NT2/D1 (cell line): ENCODE data around the gene CNP.

Source experiments
- DNase-seq: peaks from one replicate; pipeline ENCODE4 v3.0.0-alpha.2; 2011; ENCODE audit warnings: low read depth, low spot score
- H3K27me3 ChIP-seq: 2 replicates; pipeline ENCODE4 v1.6.0; 2011; ENCODE audit warnings: mild to moderate bottlenecking; ENCODE audit not compliant: insufficient read length, insufficient read depth
- H3K36me3 ChIP-seq: 2 replicates; pipeline ENCODE4 v1.6.1; 2011; ENCODE audit warnings: mild to moderate bottlenecking, low read length, mixed read lengths; ENCODE audit not compliant: insufficient read depth, insufficient read length
- H3K4me1 ChIP-seq: 2 replicates; pipeline ENCODE4 v1.5.1; 2011; ENCODE audit not compliant: insufficient read depth, insufficient read length
- H3K4me3 ChIP-seq: 2 replicates; pipeline ENCODE4 v1.5.1; 2011; ENCODE audit warnings: low read depth; ENCODE audit not compliant: insufficient read length
- H3K9ac ChIP-seq: 2 replicates; pipeline ENCODE4 v1.6.0; 2011; ENCODE audit warnings: low read depth; ENCODE audit not compliant: insufficient read length
- H3K9me3 ChIP-seq: 2 replicates; pipeline ENCODE4 v1.5.1; 2011; ENCODE audit warnings: mild to moderate bottlenecking, low read length; ENCODE audit not compliant: insufficient read depth
- SUZ12 ChIP-seq: IDR thresholded peaks from 2 replicates; pipeline ENCODE4 v1.6.1; 2011; ENCODE audit not compliant: insufficient read length, insufficient read depth; ENCODE audit errors: extremely low read depth
- YY1 ChIP-seq: IDR thresholded peaks from 2 replicates; pipeline ENCODE4 v1.6.1; 2011; ENCODE audit not compliant: insufficient read length, insufficient read depth
- ZNF274 ChIP-seq: IDR thresholded peaks from 2 replicates; pipeline ENCODE4 v1.6.1; 2011; ENCODE audit warnings: mild to moderate bottlenecking, low read depth, low read length

Gene CNP

GRCh38 chr17:41976142-41976768 lies 9.7 kb downstream of the CNP start:
- Histone ChIP-seq H3K27me3 (no peaks in the 10 kb centered on the region), H3K4me1 (no peaks in the 10 kb centered on the region), H3K9ac (no peak overlapping the region), H3K4me3 (no peak overlapping the region), H3K36me3 (peaks cover 83% of the 10 kb centered on the region), H3K9me3 (no peaks in the 10 kb centered on the region)
- no peak for DNase-seq
- no peak for TF ChIP-seq SUZ12
- no peak for TF ChIP-seq ZNF274
- TF ChIP-seq YY1, result no peak

GRCh38 chr17:41977991-41978390 lies 11.4 kb downstream of the CNP start:
- H3K4me3 ChIP-seq, result no peak overlapping the region
- DNase-seq, result no peak
- TF ChIP-seq SUZ12, result no peak
- no peak for TF ChIP-seq ZNF274
- no peak for TF ChIP-seq YY1
- H3K27me3 ChIP-seq, result no peaks in the 10 kb centered on the region
- no peaks in the 10 kb centered on the region for H3K4me1 ChIP-seq
- peaks cover 86% of the 10 kb centered on the region for H3K36me3 ChIP-seq
- H3K9ac ChIP-seq, result no peak overlapping the region
- no peaks in the 10 kb centered on the region for H3K9me3 ChIP-seq

- H3K4me3 ChIP-seq, result no peak overlapping the region
- no peaks in the 10 kb centered on the region for H3K9me3 ChIP-seq
- H3K4me1 ChIP-seq, result no peaks in the 10 kb centered on the region
- no peaks in the 10 kb centered on the region for H3K27me3 ChIP-seq
- peaks cover 84% of the 10 kb centered on the region for H3K36me3 ChIP-seq
- no peak overlapping the region for H3K9ac ChIP-seq
- no peak for TF ChIP-seq ZNF274
- no peak for TF ChIP-seq SUZ12
- TF ChIP-seq YY1, result no peak
- DNase-seq, result no peak
These were observed 15.6 kb downstream of the CNP start for GRCh38 chr17:41982026-41982760.

- no peaks in the 10 kb centered on the region for H3K9me3 ChIP-seq
- no peaks in the 10 kb centered on the region for H3K27me3 ChIP-seq
- DNase-seq, result no peak
- H3K9ac ChIP-seq, result no peak overlapping the region
- peaks cover 95% of the 10 kb centered on the region for H3K36me3 ChIP-seq
- TF ChIP-seq SUZ12, result no peak
- no peak for TF ChIP-seq YY1
- TF ChIP-seq ZNF274, result no peak
- no peak overlapping the region for H3K4me3 ChIP-seq
- no peaks in the 10 kb centered on the region for H3K4me1 ChIP-seq
These were observed 17.9 kb downstream of the CNP start for GRCh38 chr17:41984454-41984853.

GRCh38 chr17:41985919-41986318 lies 19.3 kb downstream of the CNP start:
- no peak overlapping the region for H3K4me3 ChIP-seq
- H3K4me1 ChIP-seq, result no peaks in the 10 kb centered on the region
- DNase-seq, result no peak
- H3K9me3 ChIP-seq, result no peaks in the 10 kb centered on the region
- TF ChIP-seq SUZ12 (no peak), ZNF274 (no peak), YY1 (no peak)
- peaks cover 97% of the 10 kb centered on the region for H3K36me3 ChIP-seq
- H3K27me3 ChIP-seq, result no peaks in the 10 kb centered on the region
- H3K9ac ChIP-seq, result no peak overlapping the region

GRCh38 chr17:41986634-41987033 lies 20.0 kb downstream of the CNP start:
- Histone ChIP-seq H3K27me3 (no peaks in the 10 kb centered on the region), H3K36me3 (peaks cover 97% of the 10 kb centered on the region), H3K4me3 (no peak overlapping the region), H3K9ac (no peak overlapping the region), H3K9me3 (no peaks in the 10 kb centered on the region), H3K4me1 (no peaks in the 10 kb centered on the region)
- no peak for DNase-seq
- TF ChIP-seq SUZ12, result no peak

GRCh38 chr17:41987642-41988041 lies 21.0 kb downstream of the CNP start:
- Histone ChIP-seq H3K9ac (no peak overlapping the region), H3K9me3 (no peaks in the 10 kb centered on the region), H3K4me1 (no peaks in the 10 kb centered on the region), H3K27me3 (no peaks in the 10 kb centered on the region), H3K4me3 (no peak overlapping the region), H3K36me3 (peaks cover 96% of the 10 kb centered on the region)
- TF ChIP-seq SUZ12, result no peak
- TF ChIP-seq ZNF274, result no peak
- TF ChIP-seq YY1, result no peak
- no peak for DNase-seq

- peaks cover 94% of the 10 kb centered on the region for H3K36me3 ChIP-seq
- no peak overlapping the region for H3K9ac ChIP-seq
- no peaks in the 10 kb centered on the region for H3K9me3 ChIP-seq
- no peak for DNase-seq
- H3K27me3 ChIP-seq, result no peaks in the 10 kb centered on the region
- TF ChIP-seq ZNF274 (no peak), SUZ12 (no peak), YY1 (no peak)
- no peak overlapping the region for H3K4me3 ChIP-seq
- H3K4me1 ChIP-seq, result no peaks in the 10 kb centered on the region
These were observed 21.8 kb downstream of the CNP start for GRCh38 chr17:41988418-41988817.
